ENCODE data around the gene DUOX1.

Gene DUOX1

DNA sequence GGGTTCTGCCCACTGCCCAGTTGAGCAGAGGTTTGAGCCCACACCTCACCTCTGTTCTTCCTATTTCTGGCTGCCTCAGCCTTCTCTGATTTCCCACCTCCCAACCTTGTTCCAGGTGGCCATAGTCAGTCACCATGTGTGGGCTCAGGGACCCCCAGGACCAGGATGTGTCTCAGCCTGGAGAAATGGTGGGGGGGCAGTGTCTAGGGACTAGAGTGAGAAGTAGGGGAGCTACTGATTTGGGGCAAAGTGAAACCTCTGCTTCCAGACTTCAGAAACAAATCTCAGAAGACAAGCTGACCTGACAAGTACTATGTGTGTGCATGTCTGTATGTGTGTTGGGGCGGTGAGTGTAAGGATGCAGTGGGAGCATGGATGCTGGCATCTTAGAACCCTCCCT, 35.1 kb downstream of the DUOX1 start:
- Histone ChIP-seq H3K4me3 (ENCODE audit: severe bottlenecking) (no peak overlapping the region), H3K9me3 (ENCODE audit: severe bottlenecking) (no peaks in the 10 kb centered on the region), H3K27me3 (ENCODE audit: insufficient read depth, poor library complexity, severe bottlenecking) (no peaks in the 10 kb centered on the region), H3K4me1 (ENCODE audit: insufficient read depth, poor library complexity, severe bottlenecking) (peaks cover 15% of the 10 kb centered on the region), H3K36me3 (ENCODE audit: low read depth) (no peaks in the 10 kb centered on the region), H3K27ac (ENCODE audit: poor library complexity, severe bottlenecking) (peak overlapping the region; percentile 68)
- DNase-seq (ENCODE audit: low spot score) (no peak), ATAC-seq (ENCODE audit: low read depth) (no peak)
- no peak for TF ChIP-seq CTCF (IDR thresholded peaks at IDR 0.05; ENCODE audit: poor library complexity, severe bottlenecking)

- Histone ChIP-seq H3K27ac (ENCODE audit: poor library complexity, severe bottlenecking) (peak overlapping the region; percentile 68), H3K4me1 (ENCODE audit: insufficient read depth, poor library complexity, severe bottlenecking) (peaks cover 15% of the 10 kb centered on the region), H3K36me3 (ENCODE audit: low read depth) (no peaks in the 10 kb centered on the region), H3K9me3 (ENCODE audit: severe bottlenecking) (no peaks in the 10 kb centered on the region), H3K27me3 (ENCODE audit: insufficient read depth, poor library complexity, severe bottlenecking) (no peaks in the 10 kb centered on the region), H3K4me3 (ENCODE audit: severe bottlenecking) (no peak overlapping the region)
- DNase-seq (ENCODE audit: low spot score) = no peak
- no peak for ATAC-seq (ENCODE audit: low read depth)
- no peak for TF ChIP-seq CTCF (IDR thresholded peaks at IDR 0.05; ENCODE audit: poor library complexity, severe bottlenecking)
These were observed 35.7 kb downstream of the DUOX1 start for GRCh38 chr15:45165536-45165935.

- ATAC-seq (ENCODE audit: low read depth) = peak; percentile 70
- peaks cover 14% of the 10 kb centered on the region for H3K4me1 ChIP-seq (ENCODE audit: insufficient read depth, poor library complexity, severe bottlenecking)
These were observed 37.2 kb downstream of the DUOX1 start for GRCh38 chr15:45166834-45167630.

GRCh38 chr15:45167631-45168205, 37.9 kb downstream of the DUOX1 start:
- H3K27me3 ChIP-seq (ENCODE audit: insufficient read depth, poor library complexity, severe bottlenecking) = no peaks in the 10 kb centered on the region
- DNase-seq (ENCODE audit: low spot score) (no peak), ATAC-seq (ENCODE audit: low read depth) (no peak)
- H3K27ac ChIP-seq (ENCODE audit: poor library complexity, severe bottlenecking) = peak overlapping the region; percentile 68
- H3K4me1 ChIP-seq (ENCODE audit: insufficient read depth, poor library complexity, severe bottlenecking) = peaks cover 7% of the 10 kb centered on the region
- no peaks in the 10 kb centered on the region for H3K9me3 ChIP-seq (ENCODE audit: severe bottlenecking)
- TF ChIP-seq CTCF (IDR thresholded peaks at IDR 0.05; ENCODE audit: poor library complexity, severe bottlenecking) = peak; percentile 71
- H3K4me3 ChIP-seq (ENCODE audit: severe bottlenecking) = peak overlapping the region; percentile 48
- H3K36me3 ChIP-seq (ENCODE audit: low read depth) = no peaks in the 10 kb centered on the region

More at GRCh38 chr15:45166834-45167630, 37.2 kb downstream of the DUOX1 start:
- no peaks in the 10 kb centered on the region for H3K27me3 ChIP-seq (ENCODE audit: insufficient read depth, poor library complexity, severe bottlenecking)
- H3K36me3 ChIP-seq (ENCODE audit: low read depth) = no peaks in the 10 kb centered on the region
- H3K27ac ChIP-seq (ENCODE audit: poor library complexity, severe bottlenecking) = peak overlapping the region; percentile 68
- TF ChIP-seq CTCF (IDR thresholded peaks at IDR 0.05; ENCODE audit: poor library complexity, severe bottlenecking) = peak; percentile 94
- peak; percentile 90 for DNase-seq (ENCODE audit: low spot score)
- peak overlapping the region; percentile 48 for H3K4me3 ChIP-seq (ENCODE audit: severe bottlenecking)
- no peaks in the 10 kb centered on the region for H3K9me3 ChIP-seq (ENCODE audit: severe bottlenecking)

- H3K4me3 ChIP-seq (ENCODE audit: severe bottlenecking) = no peak overlapping the region
- TF ChIP-seq CTCF (IDR thresholded peaks at IDR 0.05; ENCODE audit: poor library complexity, severe bottlenecking) = no peak
- H3K27me3 ChIP-seq (ENCODE audit: insufficient read depth, poor library complexity, severe bottlenecking) = no peaks in the 10 kb centered on the region
- DNase-seq (ENCODE audit: low spot score) (no peak), ATAC-seq (ENCODE audit: low read depth) (no peak)
- H3K4me1 ChIP-seq (ENCODE audit: insufficient read depth, poor library complexity, severe bottlenecking) = peaks cover 2% of the 10 kb centered on the region
- H3K9me3 ChIP-seq (ENCODE audit: severe bottlenecking) = no peaks in the 10 kb centered on the region
- H3K36me3 ChIP-seq (ENCODE audit: low read depth) = no peaks in the 10 kb centered on the region
- no peak overlapping the region for H3K27ac ChIP-seq (ENCODE audit: poor library complexity, severe bottlenecking)
These were observed 38.5 kb downstream of the DUOX1 start for GRCh38 chr15:45168286-45168685.
